Measurements from ENCODE around the gene LCMT2.

DNA sequence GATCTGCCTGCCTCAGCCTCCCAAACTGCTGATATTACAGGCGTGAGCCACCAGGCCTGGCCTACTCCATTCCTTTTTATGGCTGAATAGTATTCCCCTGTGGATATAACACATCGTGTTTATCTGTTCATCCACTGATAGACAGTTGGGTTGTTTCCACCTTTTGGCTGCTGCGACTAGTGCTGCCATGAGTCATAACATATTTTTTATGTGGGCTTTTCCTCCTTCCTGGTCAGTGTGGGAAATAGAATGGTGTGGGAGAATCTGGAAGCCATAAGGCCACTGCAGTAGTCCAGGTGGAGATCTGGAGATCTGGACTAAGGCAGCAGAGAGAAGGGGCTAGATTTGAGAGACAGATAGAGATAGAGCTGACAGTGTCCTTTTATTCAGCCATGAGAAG is 16.2 kb downstream of the LCMT2 start:
- TF ChIP-seq, protein P1, sequence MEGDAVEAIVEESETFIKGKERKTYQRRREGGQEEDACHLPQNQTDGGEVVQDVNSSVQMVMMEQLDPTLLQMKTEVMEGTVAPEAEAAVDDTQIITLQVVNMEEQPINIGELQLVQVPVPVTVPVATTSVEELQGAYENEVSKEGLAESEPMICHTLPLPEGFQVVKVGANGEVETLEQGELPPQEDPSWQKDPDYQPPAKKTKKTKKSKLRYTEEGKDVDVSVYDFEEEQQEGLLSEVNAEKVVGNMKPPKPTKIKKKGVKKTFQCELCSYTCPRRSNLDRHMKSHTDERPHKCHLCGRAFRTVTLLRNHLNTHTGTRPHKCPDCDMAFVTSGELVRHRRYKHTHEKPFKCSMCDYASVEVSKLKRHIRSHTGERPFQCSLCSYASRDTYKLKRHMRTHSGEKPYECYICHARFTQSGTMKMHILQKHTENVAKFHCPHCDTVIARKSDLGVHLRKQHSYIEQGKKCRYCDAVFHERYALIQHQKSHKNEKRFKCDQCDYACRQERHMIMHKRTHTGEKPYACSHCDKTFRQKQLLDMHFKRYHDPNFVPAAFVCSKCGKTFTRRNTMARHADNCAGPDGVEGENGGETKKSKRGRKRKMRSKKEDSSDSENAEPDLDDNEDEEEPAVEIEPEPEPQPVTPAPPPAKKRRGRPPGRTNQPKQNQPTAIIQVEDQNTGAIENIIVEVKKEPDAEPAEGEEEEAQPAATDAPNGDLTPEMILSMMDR (IDR thresholded peaks at IDR 0.05): no peak
- no peak for TF ChIP-seq POLR2A (IDR thresholded peaks at IDR 0.05)
